GM12864 (cell line): Measurements from ENCODE around the gene SGCA.
A peak's percentile ranks its signal among the peaks of the same experiment; 100 is the strongest.

Experiments used
- DNase-seq: peaks from one replicate; pipeline ENCODE4 v3.0.0-alpha.2; 2011; ENCODE audit warnings: low read depth
- H3K4me3 ChIP-seq: 2 replicates; pipeline ENCODE4 v1.5.1; 2011; ENCODE audit warnings: mild to moderate bottlenecking, low read depth, low read length, control low read depth
- TF ChIP-seq, protein P1 (sequence below): IDR thresholded peaks from 2 replicates; pipeline ENCODE4 v1.5.1; 2011; ENCODE audit warnings: low read depth, mild to moderate bottlenecking, moderate library complexity, low read length, control low read depth, inconsistent platforms; ENCODE audit errors: missing control alignments

Gene SGCA

DNA sequence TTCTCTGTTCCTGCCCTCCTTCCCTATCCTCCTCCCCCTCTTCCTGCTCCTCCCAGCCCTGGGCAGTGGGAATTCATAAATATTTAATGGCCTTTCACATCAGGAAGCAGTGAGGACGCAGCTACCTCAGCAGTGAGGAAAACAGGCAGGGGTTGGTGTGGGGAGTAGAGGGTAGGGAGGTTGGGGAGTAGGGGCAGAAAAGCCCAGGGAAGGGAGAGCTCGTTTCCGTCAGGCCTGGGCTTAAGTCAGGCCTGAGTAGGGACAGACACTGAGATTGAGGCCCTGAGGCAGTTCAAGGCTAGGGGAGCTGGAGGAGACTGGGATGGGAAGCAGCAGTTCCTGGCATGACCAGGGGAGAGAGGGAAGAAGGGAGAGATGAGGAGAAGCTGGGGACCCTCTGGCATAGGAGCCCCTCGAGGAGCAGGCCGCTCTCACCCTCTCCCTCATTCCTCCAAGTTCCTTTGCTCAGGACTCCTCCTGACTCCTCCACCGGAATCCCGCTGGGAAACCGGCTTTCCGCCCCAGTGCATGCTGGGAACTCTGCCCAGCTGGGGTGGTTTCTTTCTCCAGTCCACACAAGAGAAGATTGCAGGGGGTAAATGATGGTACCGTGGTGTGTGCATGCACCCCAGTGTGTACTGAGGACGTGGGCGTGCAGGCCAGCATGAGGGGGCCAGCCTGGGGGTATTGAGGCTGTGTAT is 42.0 kb upstream of the SGCA start:
- H3K4me3 ChIP-seq, result no peak overlapping the region
- TF ChIP-seq, protein P1, sequence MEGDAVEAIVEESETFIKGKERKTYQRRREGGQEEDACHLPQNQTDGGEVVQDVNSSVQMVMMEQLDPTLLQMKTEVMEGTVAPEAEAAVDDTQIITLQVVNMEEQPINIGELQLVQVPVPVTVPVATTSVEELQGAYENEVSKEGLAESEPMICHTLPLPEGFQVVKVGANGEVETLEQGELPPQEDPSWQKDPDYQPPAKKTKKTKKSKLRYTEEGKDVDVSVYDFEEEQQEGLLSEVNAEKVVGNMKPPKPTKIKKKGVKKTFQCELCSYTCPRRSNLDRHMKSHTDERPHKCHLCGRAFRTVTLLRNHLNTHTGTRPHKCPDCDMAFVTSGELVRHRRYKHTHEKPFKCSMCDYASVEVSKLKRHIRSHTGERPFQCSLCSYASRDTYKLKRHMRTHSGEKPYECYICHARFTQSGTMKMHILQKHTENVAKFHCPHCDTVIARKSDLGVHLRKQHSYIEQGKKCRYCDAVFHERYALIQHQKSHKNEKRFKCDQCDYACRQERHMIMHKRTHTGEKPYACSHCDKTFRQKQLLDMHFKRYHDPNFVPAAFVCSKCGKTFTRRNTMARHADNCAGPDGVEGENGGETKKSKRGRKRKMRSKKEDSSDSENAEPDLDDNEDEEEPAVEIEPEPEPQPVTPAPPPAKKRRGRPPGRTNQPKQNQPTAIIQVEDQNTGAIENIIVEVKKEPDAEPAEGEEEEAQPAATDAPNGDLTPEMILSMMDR, result no peak
- no peak for DNase-seq

DNA sequence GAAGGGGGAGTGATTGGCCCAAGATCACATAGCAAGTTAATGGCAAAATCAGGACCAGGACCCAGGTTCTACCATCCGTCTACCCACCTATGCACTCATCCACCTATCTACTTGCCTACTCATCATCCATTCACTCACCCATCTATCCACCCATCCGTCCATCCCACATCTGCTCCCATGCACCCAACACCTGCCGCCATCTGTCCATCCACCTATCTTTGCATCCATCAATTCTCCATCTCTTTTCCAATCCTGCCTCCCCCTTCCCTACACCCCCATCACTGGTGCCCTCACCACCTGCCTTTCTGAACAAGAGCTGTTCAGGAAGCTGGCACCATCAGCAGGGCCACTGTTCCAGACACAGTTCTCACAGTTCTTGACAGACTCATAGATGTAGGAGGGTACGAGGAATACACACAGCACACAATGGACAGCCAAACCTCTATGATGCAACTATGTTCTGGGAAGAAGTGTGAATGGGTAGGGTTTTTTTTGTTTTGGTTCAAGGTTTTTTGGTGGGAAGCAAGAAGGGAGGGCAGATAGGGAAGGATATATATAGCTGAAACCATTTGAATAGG is 40.3 kb upstream of the SGCA start:
- DNase-seq, result no peak
- TF ChIP-seq, protein P1, result no peak
- no peak overlapping the region for H3K4me3 ChIP-seq

DNA sequence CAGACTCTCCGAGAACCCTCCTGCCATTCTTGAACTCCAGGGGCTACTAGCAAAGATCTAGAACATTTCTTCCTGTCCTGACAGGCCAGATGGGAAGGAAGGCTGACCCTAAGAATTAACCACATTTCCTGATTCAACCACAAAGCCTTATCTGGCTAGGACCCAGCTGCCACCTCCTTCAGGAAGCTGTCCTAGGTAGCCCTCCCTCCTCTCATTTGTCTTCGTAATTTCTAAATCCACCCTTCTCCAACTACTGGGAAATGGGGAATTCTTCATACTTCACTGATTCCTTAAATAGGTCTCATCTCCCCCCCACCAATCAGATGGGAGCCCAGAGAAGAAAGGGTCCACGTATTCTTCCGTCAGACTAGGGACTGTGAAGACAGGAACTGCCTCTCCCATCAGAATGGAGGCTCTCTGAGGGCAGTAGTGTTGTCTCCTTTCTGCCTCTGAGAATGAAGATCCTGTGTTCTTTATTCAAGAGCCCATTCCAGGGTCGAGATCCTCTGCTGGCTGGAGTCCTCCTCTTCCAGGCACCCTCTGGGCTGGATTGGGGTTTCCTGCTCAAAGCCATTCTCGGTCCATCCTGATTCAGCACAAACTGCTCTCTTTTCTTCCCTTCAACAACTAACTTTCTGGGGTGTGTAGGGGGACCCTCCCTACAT is 38.0 kb upstream of the SGCA start:
- TF ChIP-seq, protein P1, result no peak
- H3K4me3 ChIP-seq, result no peak overlapping the region
- no peak for DNase-seq

DNA sequence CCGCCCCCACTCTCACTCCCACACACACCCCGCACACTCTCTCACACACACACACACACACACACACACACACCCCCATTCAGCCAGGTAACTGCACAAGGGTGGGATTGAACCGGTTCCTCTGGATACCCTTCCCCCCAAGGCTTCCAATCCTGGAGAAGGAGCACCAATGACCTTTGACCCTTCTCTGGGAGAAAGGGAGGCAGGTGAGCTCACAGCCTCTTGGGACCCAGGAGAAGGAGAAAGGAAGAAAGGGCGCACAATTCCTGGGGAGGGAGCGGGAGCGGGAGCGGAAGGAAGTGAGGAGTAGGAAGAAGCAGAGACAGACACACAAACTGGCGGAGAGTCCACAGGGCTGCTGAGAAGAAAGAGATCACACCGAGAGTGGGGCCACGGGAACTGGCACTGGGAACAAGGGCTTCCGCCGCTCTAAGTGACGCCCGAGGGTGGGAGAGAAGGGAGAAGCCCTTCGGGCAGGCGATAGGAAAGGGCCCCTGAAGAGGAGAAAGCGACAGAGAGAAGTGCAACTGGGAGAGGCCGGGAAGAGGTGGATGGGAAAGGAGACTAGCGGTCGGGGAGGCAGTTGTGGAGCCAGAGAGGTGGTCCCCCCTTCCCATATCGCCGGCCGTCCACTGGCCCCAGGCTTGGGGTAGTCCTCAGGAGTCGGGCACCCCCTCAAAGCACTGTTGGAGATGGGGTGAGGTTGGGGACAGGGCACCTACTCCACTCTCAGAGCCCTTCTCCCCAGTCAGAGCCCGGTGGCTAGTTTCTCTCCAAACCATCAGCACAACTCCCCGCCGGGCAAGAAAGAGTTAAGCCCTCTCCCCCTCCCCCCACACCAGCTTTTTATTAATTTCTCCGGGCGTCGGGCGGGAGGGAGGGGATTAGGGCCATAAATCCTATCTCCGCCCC is 37.1 kb upstream of the SGCA start:
- no peak for DNase-seq
- H3K4me3 ChIP-seq, result no peak overlapping the region
- TF ChIP-seq, protein P1, result no peak

DNA sequence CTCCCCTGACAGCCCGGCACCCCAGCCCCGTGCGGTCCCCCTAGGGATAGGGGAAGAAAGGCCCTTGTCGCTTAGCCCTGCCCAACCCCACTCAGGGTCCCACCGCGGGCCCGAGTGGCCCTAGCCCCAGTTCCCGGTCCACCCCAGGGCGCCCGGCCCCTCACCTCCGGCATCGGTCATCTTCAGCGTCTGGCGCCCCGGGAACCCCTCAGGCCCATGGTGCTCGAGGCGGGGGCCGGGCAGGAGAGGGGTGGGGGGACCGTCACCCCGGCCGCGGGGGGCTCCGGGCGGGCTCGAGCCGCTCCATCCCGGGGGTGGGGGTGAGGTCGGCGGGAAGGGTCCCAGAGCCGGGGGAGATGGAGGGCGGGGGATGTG is 36.5 kb upstream of the SGCA start:
- DNase-seq, result no peak
- peak overlapping the region; percentile 31 for H3K4me3 ChIP-seq
- TF ChIP-seq, protein P1, result no peak

DNA sequence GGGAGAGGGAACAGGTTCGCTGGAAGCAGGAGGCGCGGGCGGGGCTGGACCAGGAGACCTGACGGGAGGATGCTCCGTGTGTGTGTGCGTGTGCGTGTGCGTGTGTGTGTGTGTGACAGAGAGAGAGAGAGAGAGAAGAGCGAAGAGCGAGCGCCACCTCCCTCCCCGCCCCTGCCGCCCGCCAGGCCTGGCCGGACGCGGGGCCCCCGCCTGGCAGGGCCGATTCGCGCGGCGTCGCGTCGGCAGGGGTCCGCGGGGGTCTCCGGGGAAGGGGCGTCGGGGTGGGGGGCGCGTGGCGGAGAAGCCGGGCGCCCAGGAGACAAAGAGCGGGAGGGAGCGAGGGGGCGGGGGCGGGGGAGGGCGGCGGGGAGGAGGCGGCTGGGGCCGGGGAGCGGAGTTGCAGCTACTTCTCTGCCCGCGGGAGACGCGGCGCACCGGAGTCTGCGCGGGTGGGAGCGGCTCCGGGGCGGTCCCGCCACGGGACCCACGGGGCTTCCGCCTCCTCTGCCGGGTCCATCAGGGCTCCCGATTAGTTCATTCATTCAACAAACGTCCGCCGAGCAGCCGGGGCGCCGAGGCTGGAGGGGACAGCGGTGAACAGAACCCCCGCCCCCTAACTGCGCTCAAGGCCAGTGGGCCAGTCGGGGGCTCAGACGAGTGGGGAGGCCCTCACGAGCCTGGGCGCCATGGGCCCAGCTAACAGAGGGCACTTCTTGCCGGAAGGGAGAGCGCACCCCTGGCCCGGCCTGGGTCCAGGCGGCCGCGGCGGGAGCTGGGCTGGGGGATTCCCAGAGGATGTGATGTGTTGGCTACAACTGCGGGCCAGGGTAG is 35.9 kb upstream of the SGCA start, which contains the start of gene SAMD14:
Gene SAMD14, minus strand, starts transcription at position 433 of the 831 bp plus-strand sequence. CDS start 5,201 bp downstream, outside the sequence.
- TF ChIP-seq, protein P1, result no peak
- DNase-seq, result no peak

More for the DNA sequence above, 35.9 kb upstream of the SGCA start, which contains the start of gene SAMD14:
- peak within 1 kb of the TSS; percentile 56 for H3K4me3 ChIP-seq
